Measurements from ENCODE around the gene LSS. TPM values are rescaled to one million over a fixed set of nuclear protein-coding genes. Genes with fewer than 3 reads are reported as not detected.
"Not testable (repeated sequence)": the region's sequence is repeated elsewhere in the genome, so short reads cannot be mapped to it uniquely, and the experiment has no call there.

Gene LSS
- total and polyA plus RNA-seq, 8 donors, result 15.3 to 246 (median 36.1) TPM

DNA sequence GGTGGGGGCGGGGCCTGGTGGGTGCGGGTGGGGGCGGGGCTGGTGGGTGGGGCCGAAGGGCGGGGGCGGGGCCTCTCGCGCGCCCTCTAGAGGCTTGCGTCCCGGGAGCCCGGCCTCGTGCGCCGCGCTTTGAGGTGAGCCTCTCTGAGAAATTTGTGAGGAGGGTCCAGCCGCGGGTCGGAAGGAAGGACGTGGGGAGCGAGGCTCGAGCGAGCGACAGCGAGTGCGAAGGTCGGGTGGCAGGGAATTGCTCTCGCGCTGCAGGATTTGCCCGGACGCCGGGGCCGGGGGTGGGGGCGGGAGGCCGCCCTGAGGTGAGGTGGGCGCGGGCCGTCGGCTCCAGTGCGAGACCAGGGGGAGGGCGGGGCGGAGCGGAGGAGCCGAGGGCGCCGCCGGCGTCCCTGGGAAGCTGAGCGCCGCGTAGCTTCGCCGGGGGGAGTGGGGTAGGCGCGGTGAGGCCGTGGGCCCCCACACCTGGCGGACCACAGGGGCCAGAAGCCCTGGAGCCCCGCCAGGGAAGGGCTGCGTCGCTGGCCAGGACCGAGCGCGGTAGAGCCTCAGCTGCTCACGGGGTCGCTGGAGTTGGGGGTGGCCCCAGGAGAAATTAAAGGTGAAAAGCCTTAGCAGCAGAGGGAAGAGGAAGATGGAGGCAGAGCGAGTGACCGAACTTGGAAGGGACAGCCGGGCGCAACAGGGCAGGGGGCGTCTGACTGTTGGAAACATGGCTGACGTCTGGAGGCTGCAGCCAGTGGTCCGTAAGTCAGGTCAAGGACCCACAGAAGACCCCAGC, 754 bp upstream of the LSS start:
- Histone ChIP-seq H3K4me3 (peak overlapping the region; percentile 65 to 97 (median 90)), H3K27ac (peak overlapping the region; percentile 48 to 94 (median 85)), H3K9me3 (no peaks in the 10 kb centered on the region), H3K27me3 (no peaks in the 10 kb centered on the region), H3K36me3 (peaks cover under 1 to 29% (median 16%) of the 10 kb centered on the region in 4 donors), H3K4me1 (peaks cover 32 to 52% (median 46%) of the 10 kb centered on the region in 4 donors)
- TF ChIP-seq, protein P1, sequence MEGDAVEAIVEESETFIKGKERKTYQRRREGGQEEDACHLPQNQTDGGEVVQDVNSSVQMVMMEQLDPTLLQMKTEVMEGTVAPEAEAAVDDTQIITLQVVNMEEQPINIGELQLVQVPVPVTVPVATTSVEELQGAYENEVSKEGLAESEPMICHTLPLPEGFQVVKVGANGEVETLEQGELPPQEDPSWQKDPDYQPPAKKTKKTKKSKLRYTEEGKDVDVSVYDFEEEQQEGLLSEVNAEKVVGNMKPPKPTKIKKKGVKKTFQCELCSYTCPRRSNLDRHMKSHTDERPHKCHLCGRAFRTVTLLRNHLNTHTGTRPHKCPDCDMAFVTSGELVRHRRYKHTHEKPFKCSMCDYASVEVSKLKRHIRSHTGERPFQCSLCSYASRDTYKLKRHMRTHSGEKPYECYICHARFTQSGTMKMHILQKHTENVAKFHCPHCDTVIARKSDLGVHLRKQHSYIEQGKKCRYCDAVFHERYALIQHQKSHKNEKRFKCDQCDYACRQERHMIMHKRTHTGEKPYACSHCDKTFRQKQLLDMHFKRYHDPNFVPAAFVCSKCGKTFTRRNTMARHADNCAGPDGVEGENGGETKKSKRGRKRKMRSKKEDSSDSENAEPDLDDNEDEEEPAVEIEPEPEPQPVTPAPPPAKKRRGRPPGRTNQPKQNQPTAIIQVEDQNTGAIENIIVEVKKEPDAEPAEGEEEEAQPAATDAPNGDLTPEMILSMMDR (IDR thresholded peaks at IDR 0.05), result peak in 5 of 7 experiments; percentile 27 to 76 (median 64)
- TF ChIP-seq EP300 (IDR thresholded peaks at IDR 0.05), result no peak
- DNase-seq, result no peak
- intact Hi-C loops (cut with DNase I; ENCODE audit: low total_unique reads), result loop anchor here (10.0 kb wide), 1 partner anchor 85 kb away; no protein-coding TSS in a partner anchor
- WGBS, 5 donors, result 2 to 7% (median 3%) methylated on average over 29 to 71 of the region's 72 CpGs

DNA sequence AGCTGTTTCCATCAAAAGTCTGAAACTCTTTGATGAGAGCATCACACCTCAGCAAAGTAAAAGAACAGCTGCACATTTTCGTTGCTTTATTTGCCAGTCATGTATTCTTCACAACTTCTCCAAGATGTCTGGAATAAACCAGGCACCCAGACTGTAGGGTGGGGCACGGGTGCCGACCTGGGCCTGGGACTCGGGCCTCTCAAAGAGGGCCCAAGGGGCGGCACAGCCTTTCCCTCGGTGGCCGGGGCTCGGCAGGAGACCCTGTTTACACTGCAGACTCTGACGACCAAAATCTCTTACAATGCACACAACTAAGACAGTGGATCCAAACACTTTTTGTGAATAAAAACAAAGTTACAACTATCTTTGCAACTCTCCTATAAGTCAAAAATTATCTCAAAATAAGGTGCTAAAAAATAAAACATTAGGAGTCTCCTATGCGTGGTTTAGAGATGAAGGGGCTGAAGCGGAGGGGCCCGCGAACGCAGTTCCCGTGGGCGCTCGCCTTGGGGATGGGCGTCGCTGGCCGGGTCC, 696 bp downstream of the LSS start:
- Histone ChIP-seq H3K4me3 (peak overlapping the region; percentile 70 to 97 (median 90)), H3K27me3 (no peaks in the 10 kb centered on the region), H3K9me3 (no peaks in the 10 kb centered on the region), H3K36me3 (peaks cover 0 to 19% (median 7%) of the 10 kb centered on the region in 4 donors), H3K4me1 (peaks cover 32 to 52% (median 46%) of the 10 kb centered on the region in 4 donors), H3K27ac (peak overlapping the region; percentile 85 to 95 (median 93))
- 0 to 3% (median 2%) methylated on average over 20 of the region's 20 CpGs for WGBS, 5 donors
- TF ChIP-seq POLR2AphosphoS5 (IDR thresholded peaks at IDR 0.05), result no peak
- TF ChIP-seq, protein P1 (IDR thresholded peaks at IDR 0.05), result no peak
- no peak for TF ChIP-seq EP300 (IDR thresholded peaks at IDR 0.05)
- no peak for TF ChIP-seq POLR2A (IDR thresholded peaks at IDR 0.05)
- intact Hi-C loops (cut with DNase I; ENCODE audit: low total_unique reads), result loop anchor here (10.0 kb wide), 1 partner anchor 83 kb away; no protein-coding TSS in a partner anchor
- DNase-seq, result peak in 1 of 2 donors; percentile 24

DNA sequence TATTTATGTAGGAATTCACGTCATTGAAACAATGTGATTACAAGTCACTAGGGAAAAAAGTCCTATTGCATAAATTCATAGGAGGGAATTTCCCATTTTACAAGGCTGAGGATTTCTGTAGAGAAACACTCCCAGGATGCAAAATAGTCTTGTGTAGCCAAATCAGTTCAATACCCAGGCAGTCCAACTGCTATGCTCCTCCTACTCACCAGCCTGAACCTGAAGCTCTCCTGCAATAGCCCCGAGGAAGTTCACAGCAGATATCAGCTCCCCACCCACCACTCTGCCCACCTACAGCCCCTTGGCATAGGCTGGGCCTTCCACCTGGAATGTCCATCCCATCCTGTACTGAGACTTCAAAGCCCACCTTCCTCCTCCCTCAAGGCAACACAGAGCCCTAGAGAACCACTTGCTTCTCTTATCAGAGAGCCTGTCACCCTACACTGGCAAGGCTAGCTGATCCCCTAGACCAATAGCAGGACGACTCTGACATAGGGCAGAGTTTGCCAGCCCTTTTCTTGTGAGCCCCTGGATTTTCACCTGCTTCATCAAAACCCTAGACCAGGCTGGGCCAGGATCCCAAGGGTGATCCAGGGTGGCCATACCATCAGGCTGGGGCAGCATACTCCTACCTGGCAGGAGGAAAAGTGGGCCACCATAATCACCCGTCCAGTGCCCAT, 1.5 kb downstream of the LSS start:
- WGBS, 5 donors, result 26 to 44% (median 37%) methylated on average over 4 of the region's 4 CpGs
- Histone ChIP-seq H3K27ac (peak overlapping the region; percentile 34 to 94 (median 90)), H3K4me1 (peaks cover 32 to 52% (median 46%) of the 10 kb centered on the region in 4 donors), H3K4me3 (peak overlapping the region; percentile 70 to 97 (median 90)), H3K36me3 (peaks cover 4 to 19% (median 14%) of the 10 kb centered on the region in 4 donors), H3K27me3 (no peaks in the 10 kb centered on the region), H3K9me3 (no peaks in the 10 kb centered on the region)
- peak in 1 of 2 donors; percentile 34 for DNase-seq
- TF ChIP-seq POLR2A (IDR thresholded peaks at IDR 0.05) (no peak), POLR2AphosphoS5 (IDR thresholded peaks at IDR 0.05) (no peak), EP300 (IDR thresholded peaks at IDR 0.05) (no peak)
- TF ChIP-seq, protein P1 (IDR thresholded peaks at IDR 0.05), result no peak
- intact Hi-C loops (cut with DNase I; ENCODE audit: low total_unique reads), result loop anchor here (10.0 kb wide), 1 partner anchor 82 kb away; no protein-coding TSS in a partner anchor

DNA sequence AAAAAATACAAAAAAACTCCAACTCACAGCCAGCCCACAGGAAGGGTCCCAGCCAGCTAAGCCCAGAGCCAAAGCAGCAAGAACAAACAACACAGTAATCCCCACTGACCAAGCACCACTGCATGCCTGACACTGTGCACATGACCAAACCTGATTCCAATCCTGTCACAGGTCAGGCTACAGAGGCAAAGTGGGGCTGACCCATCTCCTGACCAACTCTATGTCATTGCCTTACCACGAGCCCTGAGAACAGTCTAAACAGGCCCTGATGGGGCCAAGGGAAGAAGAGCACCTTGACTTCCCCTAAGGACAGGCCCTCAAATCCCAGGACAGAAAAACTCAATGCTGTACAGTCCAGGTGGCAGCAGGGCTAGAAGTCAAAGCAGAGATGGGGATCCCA, 2.4 kb downstream of the LSS start:
- Histone ChIP-seq H3K36me3 (peaks cover 10 to 23% (median 22%) of the 10 kb centered on the region in 4 donors), H3K4me3 (no peak overlapping the region), H3K4me1 (peaks cover 32 to 52% (median 46%) of the 10 kb centered on the region in 4 donors), H3K27ac (peak overlapping the region in 4 of 5 donors; percentile 9 to 90 (median 70)), H3K27me3 (no peaks in the 10 kb centered on the region), H3K9me3 (no peaks in the 10 kb centered on the region)
- no peak for DNase-seq
- no peak for TF ChIP-seq POLR2A (IDR thresholded peaks at IDR 0.05)
- no peak for TF ChIP-seq EP300 (IDR thresholded peaks at IDR 0.05)
- TF ChIP-seq, protein P1 (IDR thresholded peaks at IDR 0.05), result no peak
- TF ChIP-seq POLR2AphosphoS5 (IDR thresholded peaks at IDR 0.05), result no peak
- 40 to 89% (median 71%) methylated on average over 1 of the region's 1 CpG for whole genome bisulfite sequencing, 5 donors
- intact Hi-C loops (cut with DNase I; ENCODE audit: low total_unique reads), result loop anchor here (10.0 kb wide), 1 partner anchor 81 kb away; no protein-coding TSS in a partner anchor

DNA sequence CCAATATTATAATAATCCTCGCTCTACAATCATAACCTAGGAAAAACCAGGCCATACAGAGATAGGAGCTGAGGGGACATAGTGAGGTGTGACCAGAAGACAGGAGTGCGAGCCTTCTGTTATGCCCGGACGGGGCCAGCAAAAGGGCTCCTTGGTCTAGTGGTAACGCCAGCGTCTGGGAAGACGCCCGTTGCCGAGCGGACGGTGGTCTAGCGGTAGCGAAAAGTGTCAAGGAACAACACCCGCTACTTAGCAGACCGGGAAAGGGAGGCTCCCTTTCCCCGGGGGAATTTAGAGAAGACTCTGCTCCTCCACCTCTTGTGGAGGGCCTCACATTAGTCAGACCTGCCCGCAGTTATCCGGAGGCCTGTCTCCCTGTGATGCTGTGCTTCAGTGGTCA, 4.9 kb downstream of the LSS start:
- not testable (repeated sequence) for H3K27me3 ChIP-seq, H3K4me3 ChIP-seq, DNase-seq, H3K27ac ChIP-seq, H3K9me3 ChIP-seq
- 89 to 94% (median 94%) methylated on average over 18 of the region's 18 CpGs for WGBS, 5 donors
- H3K36me3 ChIP-seq, result peaks cover 32 to 48% (median 46%) of the 10 kb centered on the region in 4 donors
- peaks cover 19 to 38% (median 31%) of the 10 kb centered on the region in 4 donors for H3K4me1 ChIP-seq
- intact Hi-C loops (cut with DNase I; ENCODE audit: low total_unique reads), result loop anchor here (10.0 kb wide), 1 partner anchor 79 kb away; no protein-coding TSS in a partner anchor

Data from stomach (tissue), 9 donors.